Gastroesophageal sphincter (tissue), 3 donors: ENCODE data around the gene RUFY1.

Experiments
- POLR2A ChIP-seq, 2 donors: fragments of 450-650 bp; IDR thresholded peaks; one replicate each; pipeline ENCODE4 v1.6.1; 2017; ENCODE audit warnings: antibody characterized with exemption in 2 of 2, mild to moderate bottlenecking in 2 of 2, moderate library complexity in 1 of 2
- POLR2AphosphoS5 ChIP-seq: sonication (generic); formaldehyde crosslinking; IDR thresholded peaks from one replicate; pipeline ENCODE4 v1.6.1; 2017; ENCODE audit warnings: antibody characterized with exemption
- TF ChIP-seq, protein P1 (sequence below), 4 experiments: fragments of 200-600 bp in 2 of 4; fragments of 450-650 bp in 2 of 4; sonication (generic) in 1 of 4; IDR thresholded peaks; one replicate each; pipeline ENCODE4 v1.5.1; 2017 to 2019; ENCODE audit warnings: antibody characterized with exemption in 4 of 4, mild to moderate bottlenecking in 2 of 4, moderate library complexity in 2 of 4

DNA sequence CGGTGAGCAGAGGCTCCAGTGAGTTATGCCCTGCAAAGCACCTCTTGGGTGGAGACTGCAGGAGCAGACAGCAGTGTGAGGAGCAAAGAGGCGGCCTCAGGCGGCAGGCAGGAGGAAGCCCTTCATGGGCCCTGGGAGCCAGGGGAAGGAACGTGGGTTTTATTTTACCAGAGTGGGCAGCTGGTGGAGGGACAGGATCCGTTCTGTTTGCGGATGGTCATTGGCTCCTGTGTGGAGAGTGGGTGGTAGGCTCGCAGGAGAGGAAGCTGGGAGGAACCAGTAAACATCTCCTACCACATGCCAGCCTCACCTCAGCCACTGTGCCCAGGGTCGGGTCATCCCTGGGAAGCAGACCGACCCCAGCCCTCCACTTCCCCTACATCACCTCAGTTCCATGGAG is 48.7 kb downstream of the RUFY1 start:
- TF ChIP-seq, protein P1, sequence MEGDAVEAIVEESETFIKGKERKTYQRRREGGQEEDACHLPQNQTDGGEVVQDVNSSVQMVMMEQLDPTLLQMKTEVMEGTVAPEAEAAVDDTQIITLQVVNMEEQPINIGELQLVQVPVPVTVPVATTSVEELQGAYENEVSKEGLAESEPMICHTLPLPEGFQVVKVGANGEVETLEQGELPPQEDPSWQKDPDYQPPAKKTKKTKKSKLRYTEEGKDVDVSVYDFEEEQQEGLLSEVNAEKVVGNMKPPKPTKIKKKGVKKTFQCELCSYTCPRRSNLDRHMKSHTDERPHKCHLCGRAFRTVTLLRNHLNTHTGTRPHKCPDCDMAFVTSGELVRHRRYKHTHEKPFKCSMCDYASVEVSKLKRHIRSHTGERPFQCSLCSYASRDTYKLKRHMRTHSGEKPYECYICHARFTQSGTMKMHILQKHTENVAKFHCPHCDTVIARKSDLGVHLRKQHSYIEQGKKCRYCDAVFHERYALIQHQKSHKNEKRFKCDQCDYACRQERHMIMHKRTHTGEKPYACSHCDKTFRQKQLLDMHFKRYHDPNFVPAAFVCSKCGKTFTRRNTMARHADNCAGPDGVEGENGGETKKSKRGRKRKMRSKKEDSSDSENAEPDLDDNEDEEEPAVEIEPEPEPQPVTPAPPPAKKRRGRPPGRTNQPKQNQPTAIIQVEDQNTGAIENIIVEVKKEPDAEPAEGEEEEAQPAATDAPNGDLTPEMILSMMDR (IDR thresholded peaks at IDR 0.05) = no peak
- TF ChIP-seq POLR2AphosphoS5 (no peak), POLR2A (IDR thresholded peaks at IDR 0.05) (no peak)
